COR-L47 (cell line): ENCODE results near the gene ATRNL1.

ENCODE experiments used
- DNase-seq: peaks from one replicate; lab custom pipeline; 2025; lab: John Stamatoyannopoulos, UW

The ATRNL1 gene

DNA sequence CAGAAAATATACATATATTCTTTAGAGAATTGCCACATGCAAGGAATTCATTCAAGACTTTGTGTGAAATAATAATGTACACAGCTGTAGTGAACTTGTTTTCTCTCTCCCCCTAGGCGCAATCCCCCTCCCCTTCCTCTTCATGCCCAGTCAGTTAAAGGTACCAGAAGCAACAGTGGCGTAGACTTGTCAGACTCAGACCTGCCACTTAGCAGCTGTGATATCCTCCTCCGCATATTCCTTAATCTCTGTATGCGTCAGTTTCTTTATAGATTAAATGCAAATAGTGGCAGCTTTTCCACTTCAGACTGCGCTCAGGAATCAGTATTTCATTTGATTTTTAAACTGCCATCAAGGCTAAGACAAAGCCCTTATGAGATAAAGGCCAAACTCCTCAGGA is 815.9 kb downstream of the ATRNL1 start:
- no peak for DNase-seq

DNA sequence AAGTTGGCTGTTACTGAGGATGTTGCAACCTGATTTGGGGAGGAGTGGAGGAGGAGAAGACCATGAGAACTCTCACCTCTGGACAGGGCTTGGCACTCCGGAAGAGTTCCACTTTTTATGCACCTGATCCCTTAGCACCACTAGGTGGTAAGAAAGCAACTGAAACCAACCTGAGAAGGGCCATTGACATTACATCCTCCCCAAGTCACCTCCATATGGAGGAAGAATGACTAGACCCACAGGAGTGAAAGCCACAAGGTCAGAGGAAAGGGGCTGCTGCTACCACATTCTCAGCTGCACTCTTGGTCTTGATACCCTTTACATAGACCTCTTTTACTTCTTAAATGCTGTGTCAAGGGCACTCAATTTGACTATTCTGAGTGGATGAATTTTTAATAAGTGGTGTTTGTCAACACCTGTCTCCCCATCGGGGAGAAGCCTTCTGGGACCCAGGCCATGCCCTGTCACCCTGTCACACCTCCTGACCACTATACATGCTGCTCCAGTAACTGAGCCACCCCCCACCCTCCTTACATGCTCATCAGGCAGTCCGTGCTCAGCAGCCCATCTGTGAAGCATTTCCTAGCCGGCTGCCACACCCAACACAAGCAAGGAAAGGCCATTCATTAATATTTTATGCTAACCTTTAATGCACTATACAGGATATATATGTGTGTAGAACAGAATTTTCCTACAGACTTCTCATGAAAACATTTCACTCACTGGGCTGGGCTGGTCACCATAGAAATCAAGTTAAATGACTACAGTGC is 817.0 kb downstream of the ATRNL1 start:
- no peak for DNase-seq

DNA sequence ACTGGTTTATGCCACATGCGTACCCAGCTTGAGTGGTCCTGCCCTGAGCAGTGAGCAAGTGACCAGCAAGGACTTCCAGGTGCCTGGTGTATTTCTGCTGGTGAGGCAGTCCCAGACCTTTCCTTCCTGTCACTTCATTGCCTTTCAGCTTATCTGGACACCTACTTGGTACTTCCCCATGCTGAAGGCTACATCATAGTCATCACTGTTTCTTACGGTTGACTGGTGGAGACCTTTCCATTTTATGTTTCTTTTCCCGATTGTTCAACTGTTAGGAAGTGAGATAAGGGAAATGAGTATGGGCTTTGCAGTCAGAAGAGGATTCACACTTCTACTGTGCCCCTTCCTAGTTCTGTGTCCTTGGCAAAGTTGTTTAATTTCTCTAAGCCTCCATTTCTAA is 821.3 kb downstream of the ATRNL1 start:
- DNase-seq: no peak

GRCh38 chr10:115915429-115915828 is 822.3 kb downstream of the ATRNL1 start:
- no peak for DNase-seq

DNA sequence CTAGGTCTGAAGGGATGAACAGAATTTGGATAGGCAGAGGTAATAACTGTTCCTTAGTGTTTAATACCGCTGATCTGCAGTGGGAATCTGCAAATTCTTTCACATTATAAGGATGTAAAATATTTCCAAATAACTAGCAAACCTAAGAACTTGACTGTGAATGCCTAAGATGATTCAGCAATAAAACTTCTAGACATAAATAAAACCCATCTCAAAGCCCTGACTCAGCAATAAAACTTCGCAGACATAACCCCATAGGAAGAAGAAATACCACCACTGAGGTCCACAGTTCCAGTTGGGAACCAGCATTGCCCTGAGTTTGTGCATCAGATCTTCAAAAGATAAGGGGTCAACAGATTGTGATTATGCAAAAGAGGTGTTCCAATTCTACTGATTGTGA is 825.6 kb downstream of the ATRNL1 start:
- DNase-seq: no peak

- DNase-seq: no peak
Observed at GRCh38 chr10:115921795-115922194, 828.6 kb downstream of the ATRNL1 start.

DNA sequence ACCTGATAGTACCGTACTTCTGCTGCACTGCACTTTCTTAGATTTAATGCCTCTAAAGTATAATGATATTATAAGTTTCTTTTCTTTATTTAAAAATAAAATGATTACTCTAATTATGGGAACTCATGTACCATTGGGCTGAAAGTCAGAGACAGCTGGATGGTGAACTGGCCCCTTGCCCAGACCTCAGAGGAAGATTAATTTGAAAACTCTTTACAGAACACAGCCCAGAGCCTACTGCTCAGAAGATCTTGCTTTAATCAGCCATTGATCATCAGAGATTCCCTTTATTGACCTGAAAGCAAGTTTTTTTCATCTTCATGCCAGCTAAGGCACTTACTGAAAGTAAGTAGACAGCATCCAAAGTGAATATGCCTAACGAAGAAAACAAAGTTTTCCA is 838.1 kb downstream of the ATRNL1 start:
- DNase-seq: no peak

- no peak for DNase-seq
Observed at GRCh38 chr10:115932099-115932498, 838.9 kb downstream of the ATRNL1 start.

DNA sequence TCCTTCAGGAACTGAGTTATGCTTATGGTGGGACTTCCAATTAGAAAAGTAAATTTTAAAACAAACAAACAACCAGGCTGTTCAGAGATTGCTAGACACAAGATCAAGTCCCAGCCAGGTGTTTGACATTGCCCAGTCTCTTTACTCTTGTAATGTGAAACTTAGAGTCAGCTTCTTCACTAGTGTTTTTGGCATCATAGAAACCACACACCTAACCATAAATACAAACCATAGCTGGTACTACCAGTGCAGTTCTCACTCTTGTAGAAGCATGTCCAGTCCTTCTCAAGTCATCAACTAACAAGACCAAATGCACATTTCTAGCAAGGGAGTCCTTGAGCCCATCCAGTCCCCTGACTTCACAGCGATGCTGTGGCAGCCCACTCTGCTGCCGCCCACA is 839.9 kb downstream of the ATRNL1 start:
- DNase-seq: no peak

- DNase-seq: no peak
Observed at GRCh38 chr10:115935731-115936130, 842.6 kb downstream of the ATRNL1 start.

DNA sequence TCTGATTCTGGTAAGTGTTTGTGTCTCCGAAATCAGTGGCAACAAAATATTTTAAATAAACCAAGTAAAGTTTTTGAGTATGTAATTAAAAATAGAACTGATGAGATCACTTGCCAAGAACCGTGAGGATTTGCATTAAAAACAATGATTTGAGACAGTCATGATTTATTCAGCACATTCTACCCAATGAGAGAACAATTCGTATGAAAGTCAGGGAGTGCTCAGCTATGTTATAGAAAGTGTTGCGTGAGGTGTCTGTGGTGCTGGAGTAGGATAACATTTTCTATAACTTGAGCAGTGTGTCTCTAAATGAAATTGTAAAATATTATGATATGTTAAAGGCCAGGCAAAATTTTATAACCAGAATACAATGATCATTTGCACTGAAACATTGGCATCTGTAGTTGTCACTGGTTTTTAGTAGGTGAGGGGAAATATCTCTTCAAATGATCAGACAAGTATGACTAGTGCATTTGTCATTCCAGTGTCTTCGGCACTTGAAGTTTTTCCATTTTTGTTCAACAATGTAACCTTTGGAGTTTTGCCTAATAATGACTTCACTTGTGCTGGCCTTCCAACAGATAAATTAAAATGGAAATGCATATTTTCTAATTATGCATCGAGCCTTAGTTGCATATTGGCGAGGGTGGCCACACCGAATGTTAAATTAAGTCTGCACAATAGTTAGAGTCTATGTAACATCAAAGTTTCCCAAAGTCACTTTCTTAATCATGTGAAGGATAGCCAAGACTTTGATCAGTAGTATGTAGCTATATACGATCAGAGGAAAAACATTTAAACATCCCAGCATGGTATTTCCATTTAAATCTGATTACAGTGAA is 844.0 kb downstream of the ATRNL1 start:
- no peak for DNase-seq

DNA sequence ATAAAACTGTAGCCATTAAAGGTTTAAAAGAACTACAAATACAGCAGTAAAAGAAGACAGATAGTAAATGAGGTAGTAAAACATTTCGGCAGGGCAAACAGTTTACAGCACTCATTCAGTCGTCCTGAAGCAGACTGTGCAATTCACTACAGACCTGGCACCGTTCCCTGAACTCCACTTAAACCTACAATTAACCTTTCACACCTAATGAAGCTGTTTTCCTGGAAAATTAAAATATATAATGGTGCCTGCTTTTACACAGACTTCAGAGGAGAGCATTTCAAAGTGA is 844.5 kb downstream of the ATRNL1 start:
- peak; percentile 49 for DNase-seq

- DNase-seq: no peak
Observed at GRCh38 chr10:115939101-115939854, 846.1 kb downstream of the ATRNL1 start.

GRCh38 chr10:115941361-115941771 is 848.2 kb downstream of the ATRNL1 start:
- no peak for DNase-seq

GRCh38 chr10:115942101-115942500 is 848.9 kb downstream of the ATRNL1 start:
- no peak for DNase-seq

DNA sequence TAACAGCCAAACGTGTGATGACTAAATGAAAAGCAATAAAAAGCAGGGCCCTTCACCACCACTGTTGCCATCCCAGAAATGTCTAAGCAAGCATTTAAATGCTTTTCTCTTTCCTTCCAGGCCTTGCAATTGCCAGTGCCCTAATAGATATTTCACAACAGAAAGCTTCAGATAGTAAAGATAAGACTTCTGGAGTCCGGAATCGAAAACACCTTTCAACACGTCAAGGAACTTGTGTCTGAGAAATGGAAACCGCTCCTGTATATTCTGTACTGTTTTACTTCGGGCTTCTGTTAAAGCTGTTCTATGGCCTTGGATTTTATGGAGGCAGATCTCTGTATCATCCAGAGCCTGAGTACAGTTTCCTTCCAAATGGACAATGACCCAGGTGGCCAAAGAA is 851.4 kb downstream of the ATRNL1 start:
- no peak for DNase-seq

- no peak for DNase-seq
Observed at GRCh38 chr10:115945701-115946445, 852.7 kb downstream of the ATRNL1 start.

- no peak for DNase-seq
Observed at GRCh38 chr10:115947104-115947503, 853.9 kb downstream of the ATRNL1 start.

DNA sequence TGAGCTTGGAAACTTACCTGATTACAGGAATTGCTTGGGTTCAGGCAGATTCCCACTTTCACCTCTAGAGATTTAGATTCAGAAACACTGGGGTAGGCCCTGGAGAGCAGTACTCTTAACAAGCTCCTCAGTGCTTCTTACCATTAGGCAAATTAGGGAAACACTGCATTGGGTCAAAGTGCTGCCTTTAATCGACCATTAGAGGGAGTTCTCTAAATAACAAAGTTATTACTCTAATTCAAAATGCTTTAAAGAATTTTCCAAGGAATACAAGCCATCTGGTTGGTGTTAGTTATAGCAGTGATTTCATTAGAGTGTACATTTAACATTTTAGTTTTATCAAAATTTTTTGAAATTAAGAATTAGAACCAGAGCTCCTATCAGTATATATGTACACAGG is 855.3 kb downstream of the ATRNL1 start:
- no peak for DNase-seq

- no peak for DNase-seq
Observed at GRCh38 chr10:115949282-115949844, 856.2 kb downstream of the ATRNL1 start.

GRCh38 chr10:115950320-115950719 is 857.2 kb downstream of the ATRNL1 start:
- DNase-seq: no peak

GRCh38 chr10:115951242-115951641 is 858.1 kb downstream of the ATRNL1 start:
- no peak for DNase-seq
